CD4-positive, alpha-beta T cell treated with Interleukin-17A for 4 hours (primary cell): ENCODE results near the gene TJP2.

Experiments used
- DNase-seq: peaks from one replicate; pipeline ENCODE4 v3.0.0-alpha.2; 2020; ENCODE audit warnings: mixed read lengths

The TJP2 gene

GRCh38 chr9:69237702-69238295 lies 63.7 kb downstream of the TJP2 start:
- no peak for DNase-seq

GRCh38 chr9:69243116-69243515 lies 69.0 kb downstream of the TJP2 start:
- DNase-seq: no peak

- no peak for DNase-seq
Measured at GRCh38 chr9:69246629-69247028, 72.6 kb downstream of the TJP2 start.

- DNase-seq: no peak
Measured at GRCh38 chr9:69248005-69248404, 73.9 kb downstream of the TJP2 start.

- no peak for DNase-seq
Measured at GRCh38 chr9:69249337-69249736, 75.3 kb downstream of the TJP2 start.

- no peak for DNase-seq
Measured at GRCh38 chr9:69250681-69251080, 76.6 kb downstream of the TJP2 start.

GRCh38 chr9:69252436-69252835 lies 78.4 kb downstream of the TJP2 start:
- no peak for DNase-seq

GRCh38 chr9:69253057-69253456 lies 79.0 kb downstream of the TJP2 start:
- DNase-seq: no peak

- DNase-seq: no peak
Measured at GRCh38 chr9:69254223-69254622, 80.1 kb downstream of the TJP2 start.

- DNase-seq: no peak
Measured at GRCh38 chr9:69255591-69255990, 81.5 kb downstream of the TJP2 start.

GRCh38 chr9:69258551-69258950 lies 84.5 kb downstream of the TJP2 start:
- DNase-seq: no peak

GRCh38 chr9:69260161-69260560 lies 86.1 kb downstream of the TJP2 start:
- DNase-seq: no peak

GRCh38 chr9:69261636-69262035 lies 87.6 kb downstream of the TJP2 start:
- DNase-seq: no peak

- no peak for DNase-seq
Measured at GRCh38 chr9:69264526-69264925, 90.4 kb downstream of the TJP2 start.

GRCh38 chr9:69265891-69266290 lies 91.8 kb downstream of the TJP2 start:
- no peak for DNase-seq

- DNase-seq: no peak
Measured at GRCh38 chr9:69272212-69272611, 98.1 kb downstream of the TJP2 start.

GRCh38 chr9:69273161-69273560 lies 99.1 kb downstream of the TJP2 start:
- DNase-seq: no peak

- DNase-seq: no peak
Measured at GRCh38 chr9:69276775-69277174, 102.7 kb downstream of the TJP2 start.

GRCh38 chr9:69279084-69279731 lies 105.1 kb downstream of the TJP2 start:
- DNase-seq: no peak

- no peak for DNase-seq
Measured at GRCh38 chr9:69279733-69280132, 105.7 kb downstream of the TJP2 start.

GRCh38 chr9:69283003-69283402 lies 108.9 kb downstream of the TJP2 start:
- no peak for DNase-seq

- no peak for DNase-seq
Measured at GRCh38 chr9:69292078-69292477, 118.0 kb downstream of the TJP2 start.

GRCh38 chr9:69293156-69293555 lies 119.1 kb downstream of the TJP2 start:
- no peak for DNase-seq

- DNase-seq: no peak
Measured at GRCh38 chr9:69295872-69296552, 121.9 kb downstream of the TJP2 start.
